Heart right ventricle (tissue), 16 donors: ENCODE measurements around the gene MAGOH. TPM values are rescaled to one million over a fixed set of nuclear protein-coding genes. Genes with fewer than 3 reads are reported as not detected.

Experiments
- ATAC-seq, 8 donors: fragments of 200-7000 bp; cut with Tn5 transposase; one replicate each; pipeline ENCODE4 v1.9.1; 2020; ENCODE audit warnings: mild to moderate bottlenecking in 8 of 8, moderate library complexity in 8 of 8, moderate number of reproducible peaks in 1 of 8
- DNase-seq, 2 donors: peaks; one replicate each; pipeline ENCODE4 v3.0.0-alpha.2; 2020
- H3K27ac ChIP-seq, 10 donors: fragments of 200-600 bp; sonication (generic) in 2 of 10; one replicate each; pipeline versions ENCODE4 v1.5.0 to v1.8.0; 2020 to 2022; ENCODE audit warnings: mild to moderate bottlenecking in 3 of 10
- H3K27me3 ChIP-seq, 7 donors: fragments of 200-600 bp; one replicate each; pipeline ENCODE4 v1.8.0; 2021 to 2022; ENCODE audit warnings: mild to moderate bottlenecking in 2 of 7
- H3K36me3 ChIP-seq, 9 donors: fragments of 200-600 bp; sonication (generic) in 1 of 9; one replicate each; pipeline versions ENCODE4 v1.5.0 to v1.8.0; 2020 to 2022; ENCODE audit warnings: mild to moderate bottlenecking in 2 of 9
- H3K4me1 ChIP-seq, 9 donors: fragments of 200-600 bp; sonication (generic) in 1 of 9; one replicate each; pipeline versions ENCODE4 v1.5.0 to v1.8.0; 2020 to 2022; ENCODE audit warnings: mild to moderate bottlenecking in 4 of 9
- H3K4me3 ChIP-seq, 10 donors: fragments of 200-600 bp; sonication (generic) in 2 of 10; one replicate each; pipeline versions ENCODE4 v1.5.0 to v1.8.0; 2020 to 2022; ENCODE audit warnings: mild to moderate bottlenecking in 7 of 10, moderate library complexity in 2 of 10
- H3K9me3 ChIP-seq, 11 donors: fragments of 200-600 bp in 10 of 11; sonication (generic) in 2 of 11; one replicate each; pipeline versions ENCODE4 v1.5.0 to v1.8.0; 2013 to 2022; ENCODE audit warnings: mild to moderate bottlenecking in 2 of 11, control low read depth in 1 of 11, moderate library complexity in 1 of 11
- WGBS, 2 donors: extraction: QIAGEN DNeasy Blood & Tissue Kit; methylation state at CpG; one replicate each; pipeline ENCODE4 v1.1.7; 2013; ENCODE audit warnings: inconsistent platforms in 1 of 2; 5-methylcytosine and 5-hydroxymethylcytosine counted together
- intact Hi-C, 10 donors: fragments of 100-400 bp; cut with DNase I; formaldehyde crosslinking; loops; one replicate each; pipeline versions ENCODE4 v1.11.1 to v1.14.2; 2022
- polyA plus RNA-seq, 2 donors: library from polyadenylated mRNA; stranded (reverse); fragments of 200-250 nt; gene quantifications; one replicate each; pipeline ENCODE4 v1.2.3, GENCODE V29; 2013
- total RNA-seq, 10 donors: library from RNA; stranded (reverse); fragmentation: NEBNext Ultra II Directional in 3 of 10; extraction: Animal tissue kit (Norgen Biotek cat#: 25700) in 3 of 10; gene quantifications; one replicate each; pipeline versions ENCODE4 v1.2.1 to v1.2.4, GENCODE V29; 2021 to 2023
- TF ChIP-seq, protein P1 (sequence below), 9 donors: fragments of 200-600 bp; sonication (generic) in 2 of 9; IDR thresholded peaks; one replicate each; pipeline versions ENCODE4 v1.5.0 to v1.8.0; 2021 to 2022; ENCODE audit warnings: antibody characterized with exemption in 9 of 9, mild to moderate bottlenecking in 5 of 9, moderate library complexity in 1 of 9
- donor health status: Arrhythmogenic right ventricular cardiomyopathy.
- donor health status: ischemic (EF 13 %, LVEDD 7.1; RV severe dilation, severe dysfunction).
- donor health status: healthy with polysubstance abuse.
- donor health status: DM: no; HTN: yes; CAD: no.
- donor health status: DM: no; HTN: no; CAD: no.
- donor health status: ischemic (EF 25% LVEDD 6.9; RV normal size, moderate dysfunction).
- donor health status: ischemic (EF 25% LVEDD 5.7; RV mildly dilated, moderate dysfunction).
- donor health status: healthy.
- donor health status: DM: yes; HTN: yes; CAD: no.
- donor health status: Ischemic cardiomyopathy.
- donor health status: ischemic (EF 35%, LVEDD 5.7; RV mildly dilated, moderate dysfunction).
- donor health status: nonischemic (EF 11% LVEDD 7.7; RV severe dilation, severe dysfunction).
- donor health status: DM: yes; HTN: yes; CAD: no.
- donor health status: PGD.
- donor health status: ischemic (EF 29% LVEDD 5.4; RV normal size, mild dysfunction).
- donor health status: nonischemic (EF 23%, LVEDD 6.1; RV moderate dilation, normal function).

Gene MAGOH
- total and polyA plus RNA-seq, 12 donors = 17.3 to 67.3 (median 22.9) TPM

DNA sequence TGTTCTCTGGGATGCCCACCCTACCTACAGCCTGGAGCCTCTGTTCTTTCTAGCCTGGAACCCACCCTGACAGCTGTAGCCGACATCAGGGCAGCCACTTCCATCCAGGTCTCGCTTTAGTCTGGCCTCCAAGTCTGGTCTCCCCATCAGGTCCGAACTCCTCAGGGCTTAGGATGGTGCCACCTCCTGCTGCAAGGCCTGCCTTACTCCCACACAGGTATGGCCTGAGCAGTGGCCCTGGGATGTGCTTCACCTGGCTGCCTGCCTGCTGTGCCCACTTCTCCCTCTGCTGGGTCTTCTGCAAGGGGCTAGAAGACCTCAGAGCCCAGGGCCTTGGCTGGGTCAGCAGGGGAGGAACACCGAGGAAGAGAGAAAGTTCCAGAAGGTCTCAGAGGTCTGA is 35.7 kb upstream of the MAGOH start:
- DNase-seq (no peak), ATAC-seq (no peak)
- TF ChIP-seq, protein P1, sequence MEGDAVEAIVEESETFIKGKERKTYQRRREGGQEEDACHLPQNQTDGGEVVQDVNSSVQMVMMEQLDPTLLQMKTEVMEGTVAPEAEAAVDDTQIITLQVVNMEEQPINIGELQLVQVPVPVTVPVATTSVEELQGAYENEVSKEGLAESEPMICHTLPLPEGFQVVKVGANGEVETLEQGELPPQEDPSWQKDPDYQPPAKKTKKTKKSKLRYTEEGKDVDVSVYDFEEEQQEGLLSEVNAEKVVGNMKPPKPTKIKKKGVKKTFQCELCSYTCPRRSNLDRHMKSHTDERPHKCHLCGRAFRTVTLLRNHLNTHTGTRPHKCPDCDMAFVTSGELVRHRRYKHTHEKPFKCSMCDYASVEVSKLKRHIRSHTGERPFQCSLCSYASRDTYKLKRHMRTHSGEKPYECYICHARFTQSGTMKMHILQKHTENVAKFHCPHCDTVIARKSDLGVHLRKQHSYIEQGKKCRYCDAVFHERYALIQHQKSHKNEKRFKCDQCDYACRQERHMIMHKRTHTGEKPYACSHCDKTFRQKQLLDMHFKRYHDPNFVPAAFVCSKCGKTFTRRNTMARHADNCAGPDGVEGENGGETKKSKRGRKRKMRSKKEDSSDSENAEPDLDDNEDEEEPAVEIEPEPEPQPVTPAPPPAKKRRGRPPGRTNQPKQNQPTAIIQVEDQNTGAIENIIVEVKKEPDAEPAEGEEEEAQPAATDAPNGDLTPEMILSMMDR (IDR thresholded peaks at IDR 0.05) = no peak
- Histone ChIP-seq H3K9me3 (no peaks in the 10 kb centered on the region), H3K27ac (no peak overlapping the region), H3K36me3 (peaks cover 0 to 4% (median 0%) of the 10 kb centered on the region in 9 donors), H3K27me3 (peaks cover 0 to 8% (median 0%) of the 10 kb centered on the region in 7 donors), H3K4me3 (no peak overlapping the region), H3K4me1 (no peaks in the 10 kb centered on the region)
- 92 to 95% methylated on average over 4 of the region's 4 CpGs for WGBS, 2 donors
- intact Hi-C loops = loop anchor here in 1 of 10 donors (10.0 kb wide), 1 partner anchor 481 kb away; no protein-coding TSS in a partner anchor

DNA sequence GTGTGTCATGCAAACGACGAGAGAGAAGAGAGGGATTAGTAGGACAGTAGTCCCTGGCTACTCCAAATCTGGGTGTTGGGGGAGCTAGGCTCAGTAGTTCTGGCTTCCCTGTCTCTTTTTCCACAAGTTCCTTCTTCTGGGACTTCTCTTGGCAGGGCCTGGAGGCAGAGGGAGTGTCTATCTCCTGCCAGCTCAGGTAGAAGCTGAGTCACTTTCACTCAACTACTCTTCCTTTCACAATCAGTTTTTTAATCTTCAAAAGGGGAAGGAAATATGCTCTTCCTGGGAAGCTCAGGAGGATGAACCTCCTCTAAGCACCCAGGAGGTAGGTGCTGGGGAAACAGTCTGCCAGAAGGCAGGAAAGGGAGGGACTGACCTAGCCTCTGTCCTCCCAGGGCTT is 35.2 kb upstream of the MAGOH start:
- Histone ChIP-seq H3K9me3 (no peaks in the 10 kb centered on the region), H3K36me3 (peaks cover 0 to 4% (median 0%) of the 10 kb centered on the region in 9 donors), H3K4me3 (no peak overlapping the region), H3K27ac (no peak overlapping the region), H3K27me3 (peaks cover 0 to 8% (median 0%) of the 10 kb centered on the region in 7 donors), H3K4me1 (no peaks in the 10 kb centered on the region)
- WGBS, 2 donors = 77 to 89% methylated on average over 2 of the region's 2 CpGs
- ATAC-seq (no peak), DNase-seq (no peak)
- intact Hi-C loops = loop anchor here in 1 of 10 donors (10.0 kb wide), 1 partner anchor 481 kb away; no protein-coding TSS in a partner anchor
- TF ChIP-seq, protein P1 (IDR thresholded peaks at IDR 0.05) = no peak

DNA sequence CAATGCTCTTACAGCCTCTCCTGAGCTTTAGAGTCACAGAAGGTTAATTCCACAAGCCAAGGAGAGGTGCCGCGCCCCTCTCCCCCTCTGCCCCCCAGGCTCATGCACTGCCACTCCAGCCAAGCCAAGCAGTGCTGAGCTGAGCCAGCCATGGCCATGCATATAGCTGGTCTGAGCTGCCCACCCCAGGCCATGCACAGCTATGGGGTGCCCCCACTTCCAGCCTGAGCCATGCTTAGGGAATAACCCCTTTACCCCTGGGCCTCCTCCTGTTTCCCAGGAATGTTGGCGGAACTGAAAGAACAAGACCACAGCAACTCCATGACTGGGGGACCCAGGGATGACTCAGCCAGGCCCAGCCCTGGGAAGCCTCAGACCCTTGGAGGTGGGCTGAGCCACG is 34.0 kb upstream of the MAGOH start:
- H3K36me3 ChIP-seq = peaks cover 0 to 8% (median 0%) of the 10 kb centered on the region in 9 donors
- 89 to 90% methylated on average over 4 of the region's 4 CpGs for WGBS, 2 donors
- intact Hi-C loops = loop anchor here in 1 of 10 donors (10.0 kb wide), 1 partner anchor 482 kb away; no protein-coding TSS in a partner anchor
- H3K27me3 ChIP-seq = peaks cover 0 to 3% (median 0%) of the 10 kb centered on the region in 7 donors
- ATAC-seq = no peak
- H3K27ac ChIP-seq = no peak overlapping the region
- no peak overlapping the region for H3K4me3 ChIP-seq
- DNase-seq = no peak
- TF ChIP-seq, protein P1 (IDR thresholded peaks at IDR 0.05) = no peak
- H3K9me3 ChIP-seq = no peaks in the 10 kb centered on the region
- H3K4me1 ChIP-seq = no peaks in the 10 kb centered on the region

DNA sequence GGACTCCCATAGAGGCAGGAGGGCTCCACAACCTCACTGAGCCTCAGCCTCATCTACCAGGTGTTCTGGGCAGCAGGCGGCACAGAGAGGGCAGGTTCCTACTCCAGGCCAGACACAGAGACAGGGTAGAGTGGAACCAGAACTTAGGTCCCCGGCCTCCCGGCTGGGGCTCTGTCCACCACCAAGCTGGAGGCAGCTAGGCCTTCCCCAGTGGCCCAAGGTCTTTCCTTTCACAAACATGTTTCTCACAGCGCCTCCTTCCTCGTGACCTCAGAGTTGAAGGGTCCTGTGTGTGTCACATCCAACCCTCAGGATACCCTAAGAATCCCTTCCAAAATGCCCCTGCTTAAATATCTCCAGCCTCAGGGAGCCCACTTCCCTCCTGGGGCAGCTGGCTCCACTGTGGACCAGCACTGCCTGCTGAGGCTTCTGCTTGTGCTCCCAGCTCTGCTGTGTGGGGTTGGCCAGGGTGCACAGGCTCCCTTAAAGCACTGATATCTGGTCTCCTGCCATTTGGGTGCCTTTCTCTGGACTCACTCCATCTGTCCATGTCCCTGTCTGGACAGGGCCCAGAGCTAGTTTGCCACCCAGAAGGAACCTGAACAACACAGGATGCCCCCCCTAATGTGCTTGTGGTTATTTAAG is 33.2 kb upstream of the MAGOH start:
- H3K27me3 ChIP-seq = peaks cover 0 to 3% (median 0%) of the 10 kb centered on the region in 7 donors
- peak in 1 of 8 donors; percentile 31 for ATAC-seq
- no peak overlapping the region for H3K4me3 ChIP-seq
- peaks cover 0 to 8% (median 0%) of the 10 kb centered on the region in 9 donors for H3K36me3 ChIP-seq
- H3K4me1 ChIP-seq = no peaks in the 10 kb centered on the region
- H3K27ac ChIP-seq = no peak overlapping the region
- intact Hi-C loops = loop anchor here in 1 of 10 donors (10.0 kb wide), 1 partner anchor 483 kb away; no protein-coding TSS in a partner anchor
- TF ChIP-seq, protein P1 (IDR thresholded peaks at IDR 0.05) = no peak
- no peak for DNase-seq
- H3K9me3 ChIP-seq = no peaks in the 10 kb centered on the region
- WGBS, 2 donors = 95 to 99% methylated on average over 5 of the region's 5 CpGs
